Measurements from ENCODE around the gene ZNF280D. TPM values are rescaled to one million over a fixed set of nuclear protein-coding genes. Genes with fewer than 3 reads are reported as not detected.

The ZNF280D gene
- total and polyA plus RNA-seq, 2 of the 4 experiments (the other 2 are of a cell fraction) = 8.3 to 21.0 TPM

DNA sequence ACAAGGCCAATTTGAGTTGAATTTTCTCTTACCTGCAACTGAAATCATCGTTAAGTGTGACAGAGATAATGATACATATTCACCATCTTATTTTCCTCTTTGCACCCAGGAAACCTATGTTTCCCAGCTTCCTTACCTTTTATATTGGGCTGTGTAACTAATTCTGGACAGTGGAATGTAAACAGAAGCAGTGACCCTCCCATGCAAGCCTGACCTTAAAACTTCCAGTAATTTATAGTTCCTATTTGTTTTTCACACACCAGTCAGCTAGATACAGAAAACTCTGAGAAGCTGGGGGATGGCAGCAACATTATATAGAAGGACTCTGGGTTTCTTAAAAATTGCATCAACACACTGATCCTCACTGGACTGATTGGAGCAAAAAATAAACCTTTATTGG is 4.5 kb upstream of the ZNF280D start:
- CTCF ChIA-PET = no interaction called here
- POLR2A ChIA-PET (ENCODE audit: unreplicated experiment) = no interaction called here
- H4K20me1 ChIP-seq (ENCODE audit: insufficient read depth, low read length) = no peaks in the 10 kb centered on the region
- no peak overlapping the region for H3K9ac ChIP-seq (ENCODE audit: low read depth, low read length)
- no peak overlapping the region for H3K23ac ChIP-seq (ENCODE audit: low read depth, low read length)
- no peak overlapping the region for H2AFZ ChIP-seq (replicated peaks; ENCODE audit: low read length, poor library complexity)
- 0 out of 2 replicates have a peak overlapping the region, but pooled peaks have one; percentile 29 for H2AK5ac ChIP-seq (ENCODE audit: low read depth, low read length)
- H4K8ac ChIP-seq (ENCODE audit: low read depth in 2 of 2, low read length in 2 of 2) = no peak overlapping the region
- no peak overlapping the region for H3K4me3 ChIP-seq (ENCODE audit: insufficient read depth, low read depth, low read length)
- in situ Hi-C loops (cut with MboI; ENCODE audit: low sequenced_read_pairs) = no loop called here
- H3K14ac ChIP-seq (replicated peaks; ENCODE audit: low read depth, low read length) = 0 out of 2 replicates have a peak overlapping the region, but pooled peaks have one; percentile 31
- H3K9me1 ChIP-seq (ENCODE audit: insufficient read depth, low read length) = no peaks in the 10 kb centered on the region; the same call in 1 of the 2 replicates
- no peak for ATAC-seq (ENCODE audit: low read depth)
- DNase-seq = no peak
- peaks cover 0 to 2% of the 10 kb centered on the region in 2 experiments; a peak in 3 of 4 replicates for H3K79me1 ChIP-seq (ENCODE audit: low read depth in 1 of 2, low read length in 2 of 2)
- H2AK9ac ChIP-seq (replicated peaks; ENCODE audit: low read depth, low read length, poor library complexity) = no peak overlapping the region
- intact Hi-C loops (cut with micrococcal nuclease) = no loop called here
- dilution Hi-C loops (cut with HindIII; ENCODE audit: low sequenced_read_pairs, unreplicated experiment) = no loop called here
- no peak overlapping the region for H2BK20ac ChIP-seq (ENCODE audit: low read depth, low read length)
- H3K4ac ChIP-seq (ENCODE audit: low read depth, low read length) = no peak overlapping the region; the same call in 1 of the 2 replicates
- no CpG with 5 or more reads among the region's 1 CpG for WGBS, 2 experiments (ENCODE audit: extremely low coverage in 2 of 2, insufficient read length in 1 of 2)
- TF ChIP-seq, protein P1, sequence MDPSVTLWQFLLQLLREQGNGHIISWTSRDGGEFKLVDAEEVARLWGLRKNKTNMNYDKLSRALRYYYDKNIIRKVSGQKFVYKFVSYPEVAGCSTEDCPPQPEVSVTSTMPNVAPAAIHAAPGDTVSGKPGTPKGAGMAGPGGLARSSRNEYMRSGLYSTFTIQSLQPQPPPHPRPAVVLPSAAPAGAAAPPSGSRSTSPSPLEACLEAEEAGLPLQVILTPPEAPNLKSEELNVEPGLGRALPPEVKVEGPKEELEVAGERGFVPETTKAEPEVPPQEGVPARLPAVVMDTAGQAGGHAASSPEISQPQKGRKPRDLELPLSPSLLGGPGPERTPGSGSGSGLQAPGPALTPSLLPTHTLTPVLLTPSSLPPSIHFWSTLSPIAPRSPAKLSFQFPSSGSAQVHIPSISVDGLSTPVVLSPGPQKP (IDR thresholded peaks at IDR 0.05; ENCODE audit: borderline replicate concordance, low read depth, low read length) = no peak
- TF ChIP-seq MXI1 (IDR thresholded peaks at IDR 0.05; ENCODE audit: borderline replicate concordance, low read depth, low read length) (no peak), FOS (IDR thresholded peaks at IDR 0.05; ENCODE audit: low read depth, low read length) (no peak), MAZ (IDR thresholded peaks at IDR 0.05; ENCODE audit: borderline replicate concordance, low read depth, low read length) (no peak), SMC3 (IDR thresholded peaks at IDR 0.05; ENCODE audit: low read depth, low read length) (no peak), RFX5 (IDR thresholded peaks at IDR 0.05; ENCODE audit: low read depth, low read length) (no peak), CEBPB (IDR thresholded peaks at IDR 0.05; ENCODE audit: low read depth, low read length) (no peak), BHLHE40 (IDR thresholded peaks at IDR 0.05; ENCODE audit: low read depth, low read length) (no peak), RAD21 (IDR thresholded peaks at IDR 0.05; ENCODE audit: low read length) (no peak), NFE2L2 (IDR thresholded peaks at IDR 0.05; ENCODE audit: low read depth, low read length) (no peak), RCOR1 (IDR thresholded peaks at IDR 0.05; ENCODE audit: insufficient replicate concordance, low read length) (no peak)
- TF ChIP-seq, protein P2, sequence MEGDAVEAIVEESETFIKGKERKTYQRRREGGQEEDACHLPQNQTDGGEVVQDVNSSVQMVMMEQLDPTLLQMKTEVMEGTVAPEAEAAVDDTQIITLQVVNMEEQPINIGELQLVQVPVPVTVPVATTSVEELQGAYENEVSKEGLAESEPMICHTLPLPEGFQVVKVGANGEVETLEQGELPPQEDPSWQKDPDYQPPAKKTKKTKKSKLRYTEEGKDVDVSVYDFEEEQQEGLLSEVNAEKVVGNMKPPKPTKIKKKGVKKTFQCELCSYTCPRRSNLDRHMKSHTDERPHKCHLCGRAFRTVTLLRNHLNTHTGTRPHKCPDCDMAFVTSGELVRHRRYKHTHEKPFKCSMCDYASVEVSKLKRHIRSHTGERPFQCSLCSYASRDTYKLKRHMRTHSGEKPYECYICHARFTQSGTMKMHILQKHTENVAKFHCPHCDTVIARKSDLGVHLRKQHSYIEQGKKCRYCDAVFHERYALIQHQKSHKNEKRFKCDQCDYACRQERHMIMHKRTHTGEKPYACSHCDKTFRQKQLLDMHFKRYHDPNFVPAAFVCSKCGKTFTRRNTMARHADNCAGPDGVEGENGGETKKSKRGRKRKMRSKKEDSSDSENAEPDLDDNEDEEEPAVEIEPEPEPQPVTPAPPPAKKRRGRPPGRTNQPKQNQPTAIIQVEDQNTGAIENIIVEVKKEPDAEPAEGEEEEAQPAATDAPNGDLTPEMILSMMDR (conservative IDR thresholded peaks at IDR 0.05; ENCODE audit: low read depth, low read length) = no peak
- BruUV-seq (replicated peaks) = no TSS peak
- H2BK15ac ChIP-seq (ENCODE audit: low read depth, low read length) = peak overlapping the region; percentile 80; the same call in 1 of the 3 replicates
- no peak overlapping the region for H2BK120ac ChIP-seq (ENCODE audit: low read depth, low read length)
- H4K91ac ChIP-seq (ENCODE audit: insufficient read depth, low read depth, low read length) = no peak overlapping the region
- no peaks in the 10 kb centered on the region for H3K27me3 ChIP-seq (ENCODE audit: control insufficient read depth, insufficient read depth, low read length)
- no peak overlapping the region for H3K4me2 ChIP-seq (ENCODE audit: low read depth, low read length)
- no peak overlapping the region for H3K27ac ChIP-seq (ENCODE audit: insufficient read depth, low read length)
- H4K5ac ChIP-seq (ENCODE audit: low read depth, low read length) = no peak overlapping the region
- peaks cover 4% of the 10 kb centered on the region for H3K4me1 ChIP-seq (ENCODE audit: control insufficient read depth, insufficient read depth, low read length)
- no peak overlapping the region for H2BK5ac ChIP-seq (ENCODE audit: low read depth, low read length, poor library complexity, severe bottlenecking)
- H3K9me3 ChIP-seq (ENCODE audit: control insufficient read depth, insufficient read depth, low read length) = no peaks in the 10 kb centered on the region
- no peak overlapping the region for H3K56ac ChIP-seq (ENCODE audit: extremely low read depth, insufficient read depth, low read length)
- H3K36me3 ChIP-seq (ENCODE audit: control insufficient read depth, insufficient read depth, low read length) = no peaks in the 10 kb centered on the region
- H3K18ac ChIP-seq (ENCODE audit: low read depth, low read length) = no peak overlapping the region
